SU-DHL-6 (cell line): Measurements from ENCODE around the gene TM9SF4.

Experiments
- H2AFZ ChIP-seq: fragments of 200-600 bp; sonication (generic); 2 replicates; pipeline ENCODE4 v1.6.1; 2014; ENCODE audit warnings: low read depth, mild to moderate bottlenecking, moderate library complexity, mixed read lengths, antibody characterized with exemption, low read length; ENCODE audit not compliant: severe bottlenecking
- H3F3A ChIP-seq: fragments of 200-600 bp; shearing (Covaris generic); 2 replicates; pipeline ENCODE4 v1.6.0; 2016; ENCODE audit warnings: antibody characterized with exemption, mild to moderate bottlenecking; ENCODE audit not compliant: insufficient read depth
- H3K27ac ChIP-seq: fragments of 200-600 bp; sonication (generic); 2 replicates; pipeline ENCODE4 v1.5.1; 2016; ENCODE audit warnings: low read depth, mild to moderate bottlenecking, low read length, moderate library complexity, mixed read lengths
- H3K27me3 ChIP-seq: fragments of 200-600 bp; sonication (generic), shearing (Covaris generic); 2 replicates; pipeline ENCODE4 v1.6.0; 2014; ENCODE audit warnings: mild to moderate bottlenecking, low read length
- H3K36me3 ChIP-seq: fragments of 200-600 bp; sonication (generic); 2 replicates; pipeline ENCODE4 v1.6.1; 2014; ENCODE audit warnings: mild to moderate bottlenecking, low read length, mixed read lengths
- H3K4me2 ChIP-seq: fragments of 300-600, 200-600 bp; shearing (Covaris generic), sonication (generic); 2 replicates; pipeline ENCODE4 v1.6.0; 2014; ENCODE audit warnings: low read length, low read depth, mild to moderate bottlenecking; ENCODE audit not compliant: poor library complexity, severe bottlenecking
- H3K4me3 ChIP-seq: fragments of 200-600 bp; sonication (generic); 2 replicates; pipeline ENCODE4 v1.5.1; 2014; ENCODE audit warnings: antibody characterized with exemption, low read length, mild to moderate bottlenecking, mixed read lengths; ENCODE audit not compliant: insufficient read depth, poor library complexity, severe bottlenecking
- H3K79me2 ChIP-seq: fragments of 200-600 bp; sonication (generic); 2 replicates; pipeline ENCODE4 v1.6.1; 2014; ENCODE audit warnings: mild to moderate bottlenecking, low read length, moderate library complexity; ENCODE audit not compliant: insufficient read depth
- H3K9ac ChIP-seq: fragments of 200-600 bp; sonication (generic); 2 replicates; pipeline ENCODE4 v1.7.0; 2014; ENCODE audit warnings: mild to moderate bottlenecking, low read length
- H3K9me2 ChIP-seq: fragments of 200-600 bp; sonication (generic); replicated peaks from 2 replicates; pipeline ENCODE4 v1.6.1; 2014; ENCODE audit warnings: low read length; ENCODE audit not compliant: insufficient read depth
- H3K9me3 ChIP-seq: fragments of 200-600 bp; sonication (generic); 2 replicates; pipeline ENCODE4 v1.6.1; 2014; ENCODE audit warnings: low read length, mixed read lengths; ENCODE audit not compliant: insufficient read depth
- H4K20me1 ChIP-seq: fragments of 200-600 bp; sonication (generic); 2 replicates; pipeline ENCODE4 v1.6.1; 2014; ENCODE audit warnings: low read depth, mild to moderate bottlenecking, antibody characterized with exemption, low read length, moderate library complexity, mixed read lengths
- EZH2phosphoT487 ChIP-seq: fragments of 200-600 bp; sonication (generic), shearing (Covaris generic); conservative IDR thresholded peaks from 2 replicates; pipeline ENCODE4 v1.6.1; 2018; ENCODE audit warnings: mild to moderate bottlenecking, antibody characterized with exemption, low read length, moderate library complexity, mixed read lengths
- TF ChIP-seq, protein P1 (sequence below): fragments of 200-600 bp; sonication (generic); IDR thresholded peaks from one replicate; pipeline ENCODE4 v1.5.1; 2017; ENCODE audit warnings: antibody characterized with exemption, mild to moderate bottlenecking, low read length, moderate library complexity; ENCODE audit not compliant: insufficient read depth, poor library complexity, severe bottlenecking

The TM9SF4 gene

GRCh38 chr20:32129863-32130262 lies 20.3 kb downstream of the TM9SF4 start:
- TF ChIP-seq EZH2phosphoT487, result no peak
- TF ChIP-seq, protein P1, sequence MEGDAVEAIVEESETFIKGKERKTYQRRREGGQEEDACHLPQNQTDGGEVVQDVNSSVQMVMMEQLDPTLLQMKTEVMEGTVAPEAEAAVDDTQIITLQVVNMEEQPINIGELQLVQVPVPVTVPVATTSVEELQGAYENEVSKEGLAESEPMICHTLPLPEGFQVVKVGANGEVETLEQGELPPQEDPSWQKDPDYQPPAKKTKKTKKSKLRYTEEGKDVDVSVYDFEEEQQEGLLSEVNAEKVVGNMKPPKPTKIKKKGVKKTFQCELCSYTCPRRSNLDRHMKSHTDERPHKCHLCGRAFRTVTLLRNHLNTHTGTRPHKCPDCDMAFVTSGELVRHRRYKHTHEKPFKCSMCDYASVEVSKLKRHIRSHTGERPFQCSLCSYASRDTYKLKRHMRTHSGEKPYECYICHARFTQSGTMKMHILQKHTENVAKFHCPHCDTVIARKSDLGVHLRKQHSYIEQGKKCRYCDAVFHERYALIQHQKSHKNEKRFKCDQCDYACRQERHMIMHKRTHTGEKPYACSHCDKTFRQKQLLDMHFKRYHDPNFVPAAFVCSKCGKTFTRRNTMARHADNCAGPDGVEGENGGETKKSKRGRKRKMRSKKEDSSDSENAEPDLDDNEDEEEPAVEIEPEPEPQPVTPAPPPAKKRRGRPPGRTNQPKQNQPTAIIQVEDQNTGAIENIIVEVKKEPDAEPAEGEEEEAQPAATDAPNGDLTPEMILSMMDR, result no peak
- Histone ChIP-seq H3K27me3 (no peaks in the 10 kb centered on the region), H3K9me2 (no peaks in the 10 kb centered on the region), H4K20me1 (no peaks in the 10 kb centered on the region; the same call in 1 of the 2 replicates), H2AFZ (no peak overlapping the region), H3K79me2 (peaks cover 83% of the 10 kb centered on the region), H3K36me3 (peaks cover 3% of the 10 kb centered on the region; the same call in 1 of the 2 replicates), H3F3A (no peaks in the 10 kb centered on the region), H3K27ac (no peak overlapping the region), H3K9ac (no peak overlapping the region), H3K9me3 (no peaks in the 10 kb centered on the region), H3K4me2 (no peak overlapping the region), H3K4me3 (no peak overlapping the region)

DNA sequence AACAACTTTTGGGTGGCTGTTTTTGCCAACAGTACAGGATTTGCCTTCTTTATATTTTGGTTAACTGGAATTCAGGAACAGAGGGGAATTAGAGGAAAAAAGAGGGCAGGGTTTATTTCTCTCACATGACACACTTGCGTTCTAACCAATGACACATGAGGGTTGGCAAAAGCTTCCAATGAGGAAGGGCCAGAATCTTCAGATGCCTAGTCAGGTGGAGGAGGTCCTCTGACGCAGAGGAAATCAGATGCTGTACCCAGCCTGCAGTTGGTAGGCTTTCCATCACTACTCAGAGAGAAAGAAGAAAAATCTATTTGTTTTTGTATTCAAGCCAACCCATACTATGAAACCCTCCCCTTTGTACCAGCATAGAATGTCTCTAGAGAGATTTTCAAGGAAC lies 20.8 kb downstream of the TM9SF4 start:
- Histone ChIP-seq H3K9me2 (no peaks in the 10 kb centered on the region), H2AFZ (no peak overlapping the region), H3K9ac (no peak overlapping the region), H3K27ac (no peak overlapping the region), H3F3A (no peaks in the 10 kb centered on the region), H3K9me3 (no peaks in the 10 kb centered on the region), H3K4me3 (no peak overlapping the region), H4K20me1 (no peaks in the 10 kb centered on the region; the same call in 1 of the 2 replicates), H3K27me3 (no peaks in the 10 kb centered on the region), H3K4me2 (no peak overlapping the region), H3K79me2 (peaks cover 86% of the 10 kb centered on the region), H3K36me3 (peaks cover 3% of the 10 kb centered on the region; the same call in 1 of the 2 replicates)
- TF ChIP-seq, protein P1, result no peak
- no peak for TF ChIP-seq EZH2phosphoT487

DNA sequence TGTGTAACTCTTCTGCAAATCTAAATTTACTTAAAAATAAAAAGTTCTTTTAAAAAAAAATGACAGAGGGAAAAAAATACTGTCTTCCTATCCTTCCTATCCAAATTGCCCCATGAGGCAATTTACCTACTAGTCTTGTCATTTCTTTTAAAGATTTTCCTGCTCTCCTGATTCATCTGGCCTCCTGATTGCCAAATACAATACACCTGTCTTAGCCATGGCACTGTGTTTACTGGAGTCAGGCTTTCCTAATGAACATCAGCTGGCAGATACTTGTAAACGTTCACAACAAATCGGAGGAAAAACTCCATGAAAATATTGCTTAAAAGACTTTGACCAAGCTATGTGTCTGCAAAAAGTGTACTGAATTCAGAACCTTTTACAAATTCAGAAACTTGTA lies 21.5 kb downstream of the TM9SF4 start:
- H3K9me2 ChIP-seq, result no peaks in the 10 kb centered on the region
- H3K79me2 ChIP-seq, result peaks cover 81% of the 10 kb centered on the region
- H2AFZ ChIP-seq, result no peak overlapping the region
- H3K4me3 ChIP-seq, result no peak overlapping the region
- H3K9ac ChIP-seq, result no peak overlapping the region
- no peaks in the 10 kb centered on the region for H3K9me3 ChIP-seq
- no peak overlapping the region for H3K4me2 ChIP-seq
- TF ChIP-seq, protein P1, result no peak
- TF ChIP-seq EZH2phosphoT487, result no peak
- H4K20me1 ChIP-seq, result no peaks in the 10 kb centered on the region; the same call in 1 of the 2 replicates
- no peaks in the 10 kb centered on the region for H3K27me3 ChIP-seq
- no peak overlapping the region for H3K27ac ChIP-seq
- no peaks in the 10 kb centered on the region for H3F3A ChIP-seq
- H3K36me3 ChIP-seq, result peaks cover 3% of the 10 kb centered on the region; the same call in 1 of the 2 replicates
